Upper lobe of right lung (tissue), 1 donor: ENCODE measurements around the gene H2AZ1. TPM values are rescaled to one million over a fixed set of nuclear protein-coding genes. Genes with fewer than 3 reads are reported as not detected.

ENCODE experiments used
- ATAC-seq: fragments of 200-7000 bp; cut with Tn5 transposase; one replicate; pipeline ENCODE4 v1.9.1; 2020; ENCODE audit warnings: mild to moderate bottlenecking, moderate library complexity
- DNase-seq: peaks from one replicate; pipeline ENCODE4 v3.0.0-alpha.2; 2020
- H3K27ac ChIP-seq: fragments of 200-600 bp; one replicate; pipeline ENCODE4 v1.8.0; 2022
- H3K27me3 ChIP-seq: fragments of 200-600 bp; one replicate; pipeline ENCODE4 v1.8.0; 2022; ENCODE audit warnings: mild to moderate bottlenecking
- H3K36me3 ChIP-seq: fragments of 200-600 bp; one replicate; pipeline ENCODE4 v1.8.0; 2022
- H3K4me1 ChIP-seq: fragments of 200-600 bp; one replicate; pipeline ENCODE4 v1.8.0; 2022
- H3K4me3 ChIP-seq: fragments of 200-600 bp; one replicate; pipeline ENCODE4 v1.8.0; 2022; ENCODE audit warnings: mild to moderate bottlenecking
- H3K9me3 ChIP-seq: fragments of 200-600 bp; one replicate; pipeline ENCODE4 v1.8.0; 2022
- CTCF ChIP-seq: fragments of 200-600 bp; IDR thresholded peaks from one replicate; pipeline ENCODE4 v1.8.0; 2022; ENCODE audit warnings: antibody characterized with exemption
- intact Hi-C: fragments of 100-400 bp; cut with DNase I; formaldehyde crosslinking; loops from one replicate; pipeline ENCODE4 v1.11.0; 2022
- total RNA-seq: library from RNA; stranded (reverse); fragmentation: NEBNext Ultra II Directional; extraction: Animal tissue kit (Norgen Biotek cat#: 25700); gene quantifications from one replicate; pipeline ENCODE4 v1.2.1, GENCODE V29; 2021
- donor health status: DM: no; HTN: yes; CAD: no; lungs with severe emphysema.

Gene H2AZ1
- total RNA-seq, 1 donor from 2014 or later = 132 TPM

DNA sequence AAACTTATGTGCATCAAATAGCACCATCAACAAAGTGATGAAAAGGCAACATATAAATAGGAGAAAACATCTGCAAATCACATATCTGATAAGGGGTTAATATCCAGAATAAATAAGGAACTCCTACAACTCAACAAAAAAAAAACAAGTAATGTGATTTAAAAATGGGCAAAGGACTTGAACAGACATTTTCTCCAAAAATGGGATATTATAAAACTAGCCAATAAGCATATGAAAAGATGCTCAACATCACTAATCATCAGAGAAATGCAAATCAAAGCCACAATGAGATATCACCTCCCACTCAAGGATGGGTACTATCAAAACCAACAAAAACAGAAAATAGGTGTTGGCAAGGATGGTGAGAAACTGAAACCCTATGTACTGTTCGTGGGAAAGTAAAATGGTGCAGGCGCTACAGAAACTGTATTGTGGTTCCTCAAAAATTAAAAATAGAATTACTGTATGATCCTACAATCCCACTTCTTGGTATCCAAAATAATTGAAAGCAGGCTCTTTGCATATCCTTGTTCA is 6.1 kb downstream of the H2AZ1 start:
- Histone ChIP-seq H3K36me3 (peaks cover 7% of the 10 kb centered on the region), H3K9me3 (no peaks in the 10 kb centered on the region), H3K27ac (no peak overlapping the region), H3K4me1 (peaks cover 43% of the 10 kb centered on the region), H3K4me3 (no peak overlapping the region), H3K27me3 (no peaks in the 10 kb centered on the region)
- intact Hi-C loops = no loop called here
- DNase-seq (no peak), ATAC-seq (no peak)
- no peak for TF ChIP-seq CTCF

DNA sequence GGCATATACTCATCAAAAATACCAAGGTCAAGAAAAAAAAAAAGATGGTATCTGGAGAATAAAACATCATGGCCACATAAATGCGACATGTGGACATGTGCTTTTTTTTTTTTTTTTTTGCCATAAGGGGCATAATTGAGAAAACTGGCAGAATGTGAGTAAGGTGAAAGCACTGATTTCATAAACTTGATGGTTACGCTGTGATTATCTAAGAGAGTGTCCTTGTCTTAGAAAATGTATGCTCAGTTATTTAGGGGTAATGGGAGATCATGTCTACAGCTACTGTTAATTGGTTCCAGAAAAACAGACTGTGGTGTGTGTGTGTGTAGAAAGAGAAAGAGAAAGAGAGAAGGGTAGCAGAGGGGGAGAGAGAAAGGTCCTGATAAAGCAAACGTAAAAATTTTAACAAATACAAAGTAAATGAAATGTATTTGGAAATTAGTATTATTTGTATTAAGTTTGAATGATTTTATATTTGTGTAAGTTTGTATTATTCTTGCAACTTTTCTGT is 11.8 kb downstream of the H2AZ1 start:
- no peak for DNase-seq
- Histone ChIP-seq H3K4me1 (peaks cover 7% of the 10 kb centered on the region), H3K36me3 (no peaks in the 10 kb centered on the region), H3K9me3 (no peaks in the 10 kb centered on the region), H3K27ac (no peak overlapping the region), H3K4me3 (no peak overlapping the region), H3K27me3 (no peaks in the 10 kb centered on the region)
- intact Hi-C loops = no loop called here
- no peak for TF ChIP-seq CTCF
- ATAC-seq = no peak

DNA sequence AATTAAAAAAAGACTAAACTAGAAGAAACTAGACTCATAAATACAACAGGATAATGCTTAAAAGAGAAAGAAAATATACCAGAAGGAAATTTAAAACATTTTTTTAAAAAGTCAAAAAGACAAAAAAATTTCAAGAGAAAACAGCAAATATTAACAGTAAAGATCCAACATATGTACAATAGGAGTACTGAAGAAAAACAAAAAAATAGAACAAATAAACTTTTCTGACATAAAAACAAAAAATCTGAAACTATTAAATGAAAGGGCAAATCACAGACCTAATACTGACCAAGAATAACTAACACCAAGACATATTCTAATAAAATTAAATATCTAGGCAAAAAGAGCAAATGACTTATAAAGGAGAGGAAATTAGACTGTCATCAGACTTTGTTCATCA is 15.2 kb downstream of the H2AZ1 start:
- H3K4me1 ChIP-seq = no peaks in the 10 kb centered on the region
- no peak for TF ChIP-seq CTCF
- H3K4me3 ChIP-seq = no peak overlapping the region
- H3K36me3 ChIP-seq = peaks cover 5% of the 10 kb centered on the region
- H3K9me3 ChIP-seq = no peaks in the 10 kb centered on the region
- ATAC-seq = no peak
- no peaks in the 10 kb centered on the region for H3K27me3 ChIP-seq
- H3K27ac ChIP-seq = no peak overlapping the region
- intact Hi-C loops = no loop called here
- DNase-seq = no peak

GRCh38 chr4:99927566-99927965 is 22.5 kb downstream of the H2AZ1 start:
- Histone ChIP-seq H3K4me3 (no peak overlapping the region), H3K36me3 (peaks cover 35% of the 10 kb centered on the region), H3K9me3 (no peaks in the 10 kb centered on the region), H3K27ac (no peak overlapping the region), H3K27me3 (no peaks in the 10 kb centered on the region), H3K4me1 (no peaks in the 10 kb centered on the region)
- no peak for ATAC-seq
- TF ChIP-seq CTCF = no peak
- intact Hi-C loops = no loop called here
- DNase-seq = no peak

GRCh38 chr4:99921174-99921573 is 28.9 kb downstream of the H2AZ1 start:
- Histone ChIP-seq H3K4me1 (no peaks in the 10 kb centered on the region), H3K9me3 (no peaks in the 10 kb centered on the region), H3K36me3 (peaks cover 51% of the 10 kb centered on the region), H3K4me3 (no peak overlapping the region), H3K27me3 (no peaks in the 10 kb centered on the region), H3K27ac (no peak overlapping the region)
- TF ChIP-seq CTCF = no peak
- ATAC-seq (no peak), DNase-seq (no peak)
- intact Hi-C loops = no loop called here

DNA sequence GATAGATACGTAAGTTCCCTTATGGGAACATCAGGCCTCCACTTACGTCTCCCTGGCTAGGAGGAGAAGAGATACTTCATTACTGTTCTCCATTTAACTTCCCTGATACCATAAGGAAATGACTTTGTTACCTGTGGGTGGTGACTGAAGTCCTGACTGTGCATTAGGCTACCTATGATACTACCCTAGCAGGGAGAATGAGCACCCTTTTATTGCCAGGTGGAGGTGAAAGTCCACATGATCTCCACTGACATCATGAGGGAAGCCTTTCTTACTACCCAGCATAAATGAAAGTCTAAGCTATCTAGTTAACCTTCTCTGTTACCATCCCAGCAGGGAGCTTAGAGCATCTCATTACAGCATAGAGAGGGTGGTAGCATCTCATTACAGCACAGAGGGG is 31.4 kb downstream of the H2AZ1 start:
- H3K9me3 ChIP-seq = no peaks in the 10 kb centered on the region

More for the DNA sequence above, 31.4 kb downstream of the H2AZ1 start:
- TF ChIP-seq CTCF = no peak
- DNase-seq = no peak
- Histone ChIP-seq H3K4me3 (no peak overlapping the region), H3K27ac (no peak overlapping the region), H3K4me1 (no peaks in the 10 kb centered on the region), H3K27me3 (no peaks in the 10 kb centered on the region), H3K36me3 (peaks cover 49% of the 10 kb centered on the region)
- no peak for ATAC-seq
- intact Hi-C loops = no loop called here
